Measurements from ENCODE around the gene OPCML.

OPCML gene

DNA sequence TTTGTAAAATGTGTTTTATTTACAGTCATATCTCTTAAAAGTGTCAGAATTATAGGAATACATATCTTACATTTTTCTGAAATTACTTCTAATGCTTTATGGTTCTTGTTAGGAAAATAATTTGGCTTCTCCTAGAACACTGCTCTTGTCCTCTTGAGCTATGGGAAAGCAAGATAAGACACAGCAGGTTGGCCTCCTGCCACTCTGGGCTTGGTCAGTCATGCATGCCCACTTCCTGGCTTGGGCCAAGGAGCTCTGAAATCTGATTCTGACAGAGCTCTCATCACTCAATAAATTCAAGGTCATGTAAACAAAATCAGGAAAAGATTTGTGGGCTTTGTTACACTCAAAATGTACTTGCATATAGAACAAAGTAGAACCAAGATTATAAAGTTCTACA lies 1036.0 kb downstream of the OPCML start:
- Histone ChIP-seq H3K27me3 (ENCODE audit: insufficient read depth, poor library complexity, severe bottlenecking) (no peaks in the 10 kb centered on the region), H3K4me3 (ENCODE audit: severe bottlenecking) (no peak overlapping the region), H3K4me1 (ENCODE audit: insufficient read depth, poor library complexity, severe bottlenecking) (no peaks in the 10 kb centered on the region), H3K27ac (ENCODE audit: poor library complexity, severe bottlenecking) (no peak overlapping the region), H3K36me3 (ENCODE audit: low read depth) (no peaks in the 10 kb centered on the region), H3K9me3 (ENCODE audit: severe bottlenecking) (no peaks in the 10 kb centered on the region)
- ATAC-seq (ENCODE audit: low read depth), result peak; percentile 48; the same call in 1 of the 3 replicates
- TF ChIP-seq, protein P1, sequence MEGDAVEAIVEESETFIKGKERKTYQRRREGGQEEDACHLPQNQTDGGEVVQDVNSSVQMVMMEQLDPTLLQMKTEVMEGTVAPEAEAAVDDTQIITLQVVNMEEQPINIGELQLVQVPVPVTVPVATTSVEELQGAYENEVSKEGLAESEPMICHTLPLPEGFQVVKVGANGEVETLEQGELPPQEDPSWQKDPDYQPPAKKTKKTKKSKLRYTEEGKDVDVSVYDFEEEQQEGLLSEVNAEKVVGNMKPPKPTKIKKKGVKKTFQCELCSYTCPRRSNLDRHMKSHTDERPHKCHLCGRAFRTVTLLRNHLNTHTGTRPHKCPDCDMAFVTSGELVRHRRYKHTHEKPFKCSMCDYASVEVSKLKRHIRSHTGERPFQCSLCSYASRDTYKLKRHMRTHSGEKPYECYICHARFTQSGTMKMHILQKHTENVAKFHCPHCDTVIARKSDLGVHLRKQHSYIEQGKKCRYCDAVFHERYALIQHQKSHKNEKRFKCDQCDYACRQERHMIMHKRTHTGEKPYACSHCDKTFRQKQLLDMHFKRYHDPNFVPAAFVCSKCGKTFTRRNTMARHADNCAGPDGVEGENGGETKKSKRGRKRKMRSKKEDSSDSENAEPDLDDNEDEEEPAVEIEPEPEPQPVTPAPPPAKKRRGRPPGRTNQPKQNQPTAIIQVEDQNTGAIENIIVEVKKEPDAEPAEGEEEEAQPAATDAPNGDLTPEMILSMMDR (IDR thresholded peaks at IDR 0.05; ENCODE audit: poor library complexity, severe bottlenecking), result no peak
- no peak for DNase-seq (ENCODE audit: low spot score)

DNA sequence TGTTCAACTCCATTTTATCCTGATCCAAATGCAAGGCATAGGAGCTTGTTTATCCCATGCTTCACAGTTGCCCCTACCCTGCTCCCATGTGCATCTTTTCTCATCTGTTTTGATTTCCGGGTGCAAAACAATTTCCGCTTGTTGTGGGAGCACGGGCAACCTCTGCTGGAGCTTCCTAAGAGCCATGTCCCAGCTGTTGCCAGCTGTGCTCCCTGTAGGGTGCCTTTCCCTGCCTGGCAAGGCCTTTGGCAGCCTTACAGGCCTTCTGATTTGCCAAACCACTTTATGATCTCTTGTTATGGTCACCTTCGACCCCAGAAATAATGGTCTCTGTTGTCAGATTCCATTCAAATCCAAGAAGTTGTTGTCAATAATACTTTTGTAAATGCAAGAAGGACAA lies 1038.5 kb downstream of the OPCML start:
- Histone ChIP-seq H3K36me3 (ENCODE audit: low read depth) (no peaks in the 10 kb centered on the region), H3K9me3 (ENCODE audit: severe bottlenecking) (no peaks in the 10 kb centered on the region), H3K4me3 (ENCODE audit: severe bottlenecking) (no peak overlapping the region), H3K4me1 (ENCODE audit: insufficient read depth, poor library complexity, severe bottlenecking) (peaks cover 2% of the 10 kb centered on the region), H3K27ac (ENCODE audit: poor library complexity, severe bottlenecking) (no peak overlapping the region), H3K27me3 (ENCODE audit: insufficient read depth, poor library complexity, severe bottlenecking) (no peaks in the 10 kb centered on the region)
- TF ChIP-seq, protein P1 (IDR thresholded peaks at IDR 0.05; ENCODE audit: poor library complexity, severe bottlenecking), result no peak
- ATAC-seq (ENCODE audit: low read depth) (no peak), DNase-seq (ENCODE audit: low spot score) (no peak)

DNA sequence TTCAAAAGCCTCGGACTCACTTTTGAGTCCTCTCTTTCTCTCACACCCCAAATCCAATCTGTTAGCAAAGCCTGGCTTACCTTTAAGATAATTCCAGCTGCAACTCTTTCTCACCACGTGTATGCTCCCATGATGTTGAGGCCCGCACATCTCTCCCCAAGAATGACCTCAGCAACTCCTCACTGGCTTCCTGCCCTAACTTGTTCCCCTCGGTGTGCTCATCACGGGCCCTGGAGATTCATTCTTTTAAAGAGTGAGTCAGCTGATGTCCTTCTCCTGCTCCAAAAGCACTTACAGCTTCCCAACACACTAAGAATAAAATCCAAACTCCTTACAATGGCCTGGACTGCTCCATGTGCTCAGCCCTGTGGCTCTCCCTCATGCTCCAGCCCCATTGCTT lies 1041.3 kb downstream of the OPCML start:
- no peak overlapping the region for H3K4me3 ChIP-seq (ENCODE audit: severe bottlenecking)
- H3K4me1 ChIP-seq (ENCODE audit: insufficient read depth, poor library complexity, severe bottlenecking), result peaks cover 2% of the 10 kb centered on the region
- TF ChIP-seq, protein P1 (IDR thresholded peaks at IDR 0.05; ENCODE audit: poor library complexity, severe bottlenecking), result no peak
- no peaks in the 10 kb centered on the region for H3K36me3 ChIP-seq (ENCODE audit: low read depth)
- ATAC-seq (ENCODE audit: low read depth) (peak; percentile 88; the same call in 2 of the 3 replicates), DNase-seq (ENCODE audit: low spot score) (no peak)
- H3K27me3 ChIP-seq (ENCODE audit: insufficient read depth, poor library complexity, severe bottlenecking), result no peaks in the 10 kb centered on the region
- H3K27ac ChIP-seq (ENCODE audit: poor library complexity, severe bottlenecking), result no peak overlapping the region
- no peaks in the 10 kb centered on the region for H3K9me3 ChIP-seq (ENCODE audit: severe bottlenecking)

DNA sequence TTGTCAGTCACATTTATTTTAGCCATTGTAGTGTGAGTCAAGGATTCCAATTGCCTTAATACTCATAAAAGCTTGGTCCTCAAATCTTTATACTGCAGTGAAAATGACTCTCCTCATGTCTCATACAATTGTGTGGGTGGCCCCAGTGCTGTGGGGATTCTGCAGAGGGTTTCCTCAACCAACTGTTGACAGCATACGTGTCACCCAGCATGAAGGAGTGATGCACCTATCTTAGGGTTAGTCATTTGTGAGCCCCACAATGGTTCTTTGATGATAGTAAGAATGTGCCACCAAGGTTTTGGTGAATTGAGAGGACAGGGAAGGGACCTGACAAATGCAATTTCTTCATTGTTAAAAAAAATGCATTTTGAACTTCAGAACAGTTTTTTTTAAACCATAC lies 1046.2 kb downstream of the OPCML start:
- H3K9me3 ChIP-seq (ENCODE audit: severe bottlenecking), result no peaks in the 10 kb centered on the region
- no peaks in the 10 kb centered on the region for H3K27me3 ChIP-seq (ENCODE audit: insufficient read depth, poor library complexity, severe bottlenecking)
- DNase-seq (ENCODE audit: low spot score) (no peak), ATAC-seq (ENCODE audit: low read depth) (no peak)
- H3K36me3 ChIP-seq (ENCODE audit: low read depth), result no peaks in the 10 kb centered on the region
- no peak overlapping the region for H3K27ac ChIP-seq (ENCODE audit: poor library complexity, severe bottlenecking)
- no peak overlapping the region for H3K4me3 ChIP-seq (ENCODE audit: severe bottlenecking)
- TF ChIP-seq, protein P1 (IDR thresholded peaks at IDR 0.05; ENCODE audit: poor library complexity, severe bottlenecking), result no peak
- H3K4me1 ChIP-seq (ENCODE audit: insufficient read depth, poor library complexity, severe bottlenecking), result peaks cover under 1% of the 10 kb centered on the region

DNA sequence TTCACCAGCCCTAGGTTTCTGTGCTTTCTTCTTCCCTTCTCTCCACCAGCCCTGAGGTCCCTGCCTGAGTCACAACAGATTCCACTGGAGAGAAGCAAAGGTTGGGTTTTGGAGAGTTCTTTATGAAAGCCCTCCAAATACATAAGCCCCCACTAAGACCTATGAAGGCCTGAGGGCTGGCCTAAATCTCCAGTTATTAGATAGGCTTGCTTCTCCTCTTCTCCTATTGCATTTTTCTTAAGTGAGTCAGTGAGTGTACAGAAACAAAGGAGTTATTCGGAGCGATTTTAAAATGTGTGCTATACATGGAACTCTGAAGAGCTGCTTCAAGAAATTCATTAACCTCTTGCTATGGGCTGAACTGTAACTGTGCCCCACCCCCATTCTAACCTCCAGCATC lies 1057.3 kb downstream of the OPCML start:
- no peaks in the 10 kb centered on the region for H3K36me3 ChIP-seq (ENCODE audit: low read depth)
- H3K27me3 ChIP-seq (ENCODE audit: insufficient read depth, poor library complexity, severe bottlenecking), result no peaks in the 10 kb centered on the region
- no peak overlapping the region for H3K27ac ChIP-seq (ENCODE audit: poor library complexity, severe bottlenecking)
- no peak for DNase-seq (ENCODE audit: low spot score)
- no peaks in the 10 kb centered on the region for H3K4me1 ChIP-seq (ENCODE audit: insufficient read depth, poor library complexity, severe bottlenecking)
- TF ChIP-seq, protein P1 (IDR thresholded peaks at IDR 0.05; ENCODE audit: poor library complexity, severe bottlenecking), result no peak
- H3K4me3 ChIP-seq (ENCODE audit: severe bottlenecking), result no peak overlapping the region
- H3K9me3 ChIP-seq (ENCODE audit: severe bottlenecking), result no peaks in the 10 kb centered on the region
- ATAC-seq (ENCODE audit: low read depth), result no peak
